Urinary bladder (tissue), 4 donors: Measurements from ENCODE around the gene WDR4. TPM values are rescaled to one million over a fixed set of nuclear protein-coding genes. Genes with fewer than 3 reads are reported as not detected.

ENCODE experiments used
- DNase-seq: peaks from one replicate; pipeline ENCODE4 v3.0.0-alpha.2; 2015; ENCODE audit errors: extremely low spot score
- H3K27ac ChIP-seq: one replicate; pipeline ENCODE4 v1.5.1; 2013; ENCODE audit warnings: low read depth, mild to moderate bottlenecking, moderate library complexity
- H3K36me3 ChIP-seq: one replicate; pipeline ENCODE4 v1.6.1; 2013; ENCODE audit warnings: mild to moderate bottlenecking, moderate library complexity; ENCODE audit not compliant: insufficient read depth
- H3K4me1 ChIP-seq: one replicate; pipeline ENCODE4 v1.6.1; 2013; ENCODE audit warnings: mild to moderate bottlenecking, moderate library complexity; ENCODE audit not compliant: insufficient read depth
- H3K4me3 ChIP-seq: one replicate; pipeline ENCODE4 v1.5.1; 2013; ENCODE audit warnings: low read depth, low read length
- WGBS: extraction: QIAGEN DNeasy Blood & Tissue Kit; methylation state at CpG from one replicate; pipeline ENCODE4 v1.1.7; 2013; 5-methylcytosine and 5-hydroxymethylcytosine counted together
- polyA plus RNA-seq: library from polyadenylated mRNA; stranded (reverse); fragments of 200-250 nt; gene quantifications from one replicate; pipeline ENCODE4 v1.2.3, GENCODE V29; 2013
- total RNA-seq: library from RNA; depleted of rRNA; stranded (reverse); fragments of >200 nt; gene quantifications from one replicate; pipeline ENCODE4 v1.2.3, GENCODE V29; 2014
- donor health status: healthy with polysubstance abuse.
- donor health status: healthy.

Gene WDR4
- total and polyA plus RNA-seq, 2 donors, result 5.3 to 10.7 TPM

DNA sequence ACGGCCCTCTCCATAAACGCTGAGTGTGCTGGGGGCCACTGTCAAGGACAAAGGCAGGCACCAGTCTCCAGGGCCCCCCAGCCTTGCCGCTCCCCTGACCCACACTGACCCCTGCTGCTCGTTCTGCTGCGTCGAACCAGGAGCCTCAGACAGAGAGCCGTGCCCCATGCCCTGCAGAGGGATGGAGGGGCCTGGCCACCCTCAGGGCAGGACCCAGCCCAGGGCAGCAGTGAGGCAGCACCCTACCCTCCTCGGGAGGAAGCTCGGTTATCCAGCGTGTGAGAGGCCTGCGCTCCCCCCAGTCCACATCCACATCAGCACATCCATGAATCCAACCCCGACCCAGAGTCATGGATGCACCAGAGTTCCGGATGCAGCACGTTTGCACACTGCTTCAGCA is 15.1 kb downstream of the WDR4 start:
- H3K4me3 ChIP-seq, result no peak overlapping the region
- H3K4me1 ChIP-seq, result no peaks in the 10 kb centered on the region
- no peak overlapping the region for H3K27ac ChIP-seq
- DNase-seq, result no peak
- 82% methylated on average over 14 of the region's 14 CpGs for WGBS
- no peaks in the 10 kb centered on the region for H3K36me3 ChIP-seq

GRCh38 chr21:42863504-42863870 is 15.9 kb downstream of the WDR4 start:
- DNase-seq, result no peak
- Histone ChIP-seq H3K4me1 (no peaks in the 10 kb centered on the region), H3K27ac (no peak overlapping the region), H3K4me3 (no peak overlapping the region), H3K36me3 (no peaks in the 10 kb centered on the region)
- 85% methylated on average over 13 of the region's 13 CpGs for WGBS

GRCh38 chr21:42862774-42863503 is 16.4 kb downstream of the WDR4 start:
- 92% methylated on average over 21 of the region's 21 CpGs for whole genome bisulfite sequencing
- no peak overlapping the region for H3K27ac ChIP-seq
- no peak overlapping the region for H3K4me3 ChIP-seq
- no peaks in the 10 kb centered on the region for H3K36me3 ChIP-seq
- no peak for DNase-seq
- no peaks in the 10 kb centered on the region for H3K4me1 ChIP-seq

DNA sequence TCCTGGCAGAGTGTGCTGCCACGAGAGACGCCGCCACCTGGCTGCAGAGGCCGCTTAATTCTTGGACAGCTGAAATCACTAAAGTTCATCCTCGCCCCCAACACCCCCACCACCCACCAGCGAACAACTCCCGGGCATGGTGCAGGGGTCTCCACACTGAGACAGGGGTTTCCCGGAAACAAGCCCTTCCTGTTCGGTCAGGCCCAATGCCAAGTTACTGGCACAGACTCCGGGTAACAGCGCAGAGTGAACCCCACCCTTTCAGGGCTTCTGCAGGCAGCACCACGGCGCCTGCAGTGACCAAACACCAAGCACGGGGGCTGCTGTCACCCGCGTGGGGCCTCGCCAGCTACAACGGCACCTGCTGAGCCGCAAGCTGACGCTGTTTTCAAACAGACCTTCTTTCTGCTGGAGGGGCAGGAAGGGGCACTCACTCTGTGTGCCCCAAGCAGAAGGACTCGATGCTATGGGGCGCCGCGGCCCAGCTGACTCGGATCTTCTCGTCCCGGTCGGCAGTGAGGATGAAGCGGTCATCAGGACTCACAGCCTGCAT is 17.4 kb downstream of the WDR4 start:
- no peak overlapping the region for H3K4me3 ChIP-seq
- H3K27ac ChIP-seq, result no peak overlapping the region
- 84% methylated on average over 29 of the region's 29 CpGs for WGBS
- no peak for DNase-seq
- H3K36me3 ChIP-seq, result no peaks in the 10 kb centered on the region
- no peaks in the 10 kb centered on the region for H3K4me1 ChIP-seq

DNA sequence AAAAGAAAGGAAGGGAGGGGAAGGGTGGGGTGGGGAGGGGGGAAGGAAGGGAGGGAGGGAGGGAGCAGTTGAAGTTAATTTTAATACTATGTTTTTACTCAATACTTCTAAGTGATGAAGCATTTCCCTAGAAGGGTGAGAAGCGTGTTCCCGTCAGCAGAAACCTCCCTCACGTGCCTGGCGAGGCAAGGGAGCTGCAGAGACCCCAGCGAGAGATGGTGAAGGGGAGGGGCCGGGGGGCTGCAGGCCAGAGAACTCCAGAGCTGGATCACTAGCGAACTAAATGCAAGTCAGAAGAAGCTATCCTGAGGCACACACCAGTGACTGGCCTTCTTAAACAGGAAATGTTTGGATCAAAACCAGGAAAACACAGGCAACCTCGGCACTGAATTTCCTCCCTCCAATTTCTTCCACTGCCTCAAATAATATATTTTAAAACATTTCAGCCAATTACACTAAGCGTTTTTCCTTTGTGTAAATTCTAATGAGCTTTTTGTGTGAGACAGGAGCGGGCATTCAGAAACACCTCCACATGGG is 18.0 kb downstream of the WDR4 start:
- Histone ChIP-seq H3K4me1 (no peaks in the 10 kb centered on the region), H3K4me3 (no peak overlapping the region), H3K27ac (no peak overlapping the region), H3K36me3 (no peaks in the 10 kb centered on the region)
- 84% methylated on average over 10 of the region's 10 CpGs for WGBS
- DNase-seq, result no peak

- WGBS, result 93% methylated on average over 17 of the region's 17 CpGs
- H3K27ac ChIP-seq, result no peak overlapping the region
- H3K36me3 ChIP-seq, result peaks cover 2% of the 10 kb centered on the region
- no peaks in the 10 kb centered on the region for H3K4me1 ChIP-seq
- H3K4me3 ChIP-seq, result no peak overlapping the region
- no peak for DNase-seq
Observed at GRCh38 chr21:42860345-42860744, 19.0 kb downstream of the WDR4 start.

GRCh38 chr21:42859891-42860230 is 19.5 kb downstream of the WDR4 start:
- Histone ChIP-seq H3K36me3 (peaks cover 3% of the 10 kb centered on the region), H3K4me1 (no peaks in the 10 kb centered on the region), H3K27ac (no peak overlapping the region), H3K4me3 (no peak overlapping the region)
- no peak for DNase-seq
- WGBS, result 97% methylated on average over 6 of the region's 6 CpGs

DNA sequence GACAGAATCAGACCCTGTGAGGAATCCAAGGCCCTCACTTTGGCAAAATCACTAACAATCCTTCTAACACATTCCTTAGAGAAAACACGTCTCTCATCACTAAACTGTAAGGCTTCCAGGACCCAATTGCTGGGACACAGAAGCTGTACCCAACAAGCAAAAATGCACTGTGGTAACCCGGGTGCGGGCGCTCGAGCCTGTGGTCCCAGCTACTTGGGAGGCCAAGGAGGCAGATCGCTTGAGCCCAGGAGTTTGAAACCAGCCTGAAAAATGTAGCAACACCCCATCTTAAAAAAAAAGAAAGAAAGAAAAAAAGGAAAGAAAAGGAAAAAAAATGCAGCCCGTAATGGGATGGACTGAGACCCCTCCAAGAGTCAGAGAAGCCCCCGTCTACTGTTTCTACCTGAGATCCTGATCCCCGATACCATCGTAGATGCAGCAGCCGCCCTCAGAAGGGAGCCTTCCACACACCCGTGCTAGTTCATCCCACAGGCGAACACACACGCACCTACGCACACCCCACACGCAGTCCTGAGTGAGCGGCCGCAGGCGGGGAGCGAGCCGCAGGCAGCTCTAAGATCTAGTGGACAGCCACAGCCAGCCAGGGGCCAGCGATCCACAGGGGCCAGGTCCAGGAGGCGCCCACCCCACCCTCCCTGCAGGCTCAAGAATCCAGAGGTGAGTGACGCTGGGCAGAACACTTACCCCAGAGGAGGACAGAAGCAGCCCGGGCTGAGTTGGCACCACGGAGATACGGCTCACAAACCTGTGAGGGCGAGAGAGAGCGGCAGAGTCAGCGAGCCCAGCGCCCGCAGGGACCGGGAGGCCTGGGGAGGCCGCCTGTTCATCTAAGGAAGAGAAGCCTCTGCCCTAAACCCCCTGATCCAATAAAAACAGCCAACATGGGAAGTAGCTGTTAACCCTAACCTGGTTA is 20.1 kb downstream of the WDR4 start:
- H3K27ac ChIP-seq, result no peak overlapping the region
- no peak overlapping the region for H3K4me3 ChIP-seq
- no peaks in the 10 kb centered on the region for H3K4me1 ChIP-seq
- DNase-seq, result no peak
- 94% methylated on average over 34 of the region's 34 CpGs for WGBS
- H3K36me3 ChIP-seq, result peaks cover 3% of the 10 kb centered on the region

- DNase-seq, result no peak
- 88% methylated on average over 19 of the region's 19 CpGs for WGBS
- Histone ChIP-seq H3K36me3 (peaks cover 3% of the 10 kb centered on the region), H3K27ac (no peak overlapping the region), H3K4me3 (no peak overlapping the region), H3K4me1 (no peaks in the 10 kb centered on the region)
Observed at GRCh38 chr21:42858185-42858847, 21.0 kb downstream of the WDR4 start.

GRCh38 chr21:42857216-42857615 is 22.1 kb downstream of the WDR4 start:
- WGBS, result 93% methylated on average over 11 of the region's 11 CpGs
- no peaks in the 10 kb centered on the region for H3K4me1 ChIP-seq
- H3K36me3 ChIP-seq, result peaks cover 5% of the 10 kb centered on the region
- no peak for DNase-seq
- H3K4me3 ChIP-seq, result no peak overlapping the region
- H3K27ac ChIP-seq, result no peak overlapping the region

GRCh38 chr21:42855937-42856335 is 23.4 kb downstream of the WDR4 start:
- 89% methylated on average over 18 of the region's 18 CpGs for WGBS
- H3K4me1 ChIP-seq, result no peaks in the 10 kb centered on the region
- H3K27ac ChIP-seq, result no peak overlapping the region
- no peak for DNase-seq
- peaks cover 5% of the 10 kb centered on the region for H3K36me3 ChIP-seq
- no peak overlapping the region for H3K4me3 ChIP-seq

GRCh38 chr21:42855171-42855936 is 24.0 kb downstream of the WDR4 start:
- no peak overlapping the region for H3K4me3 ChIP-seq
- no peak for DNase-seq
- WGBS, result 87% methylated on average over 19 of the region's 19 CpGs
- H3K36me3 ChIP-seq, result peaks cover 5% of the 10 kb centered on the region
- no peak overlapping the region for H3K27ac ChIP-seq
- H3K4me1 ChIP-seq, result no peaks in the 10 kb centered on the region
